ENCODE data around the gene PRKAG2.

GRCh38 chr7:151777495-151777880 is 99.4 kb downstream of the PRKAG2 start:
- TF ChIP-seq REST (IDR thresholded peaks at IDR 0.05; ENCODE audit: unreplicated experiment) (no peak), EZH2phosphoT487 (IDR thresholded peaks at IDR 0.05; ENCODE audit: unreplicated experiment) (no peak), CTCF (conservative IDR thresholded peaks at IDR 0.05; ENCODE audit: low read depth in 2 of 2) (no peak), EZH2 (IDR thresholded peaks at IDR 0.05; ENCODE audit: low read depth, unreplicated experiment) (no peak), POLR2AphosphoS5 (IDR thresholded peaks at IDR 0.05; ENCODE audit: low read depth) (no peak), CREB1 (CRISPR knock-in tag; IDR thresholded peaks at IDR 0.05; ENCODE audit: low read depth) (no peak), ZNF114 (CRISPR knock-in tag; IDR thresholded peaks at IDR 0.05) (no peak), STAT1 (IDR thresholded peaks at IDR 0.05; ENCODE audit: unreplicated experiment) (no peak), JUNB (IDR thresholded peaks at IDR 0.05; ENCODE audit: unreplicated experiment) (no peak)
